Tibial artery (tissue), 4 donors: Measurements from ENCODE around the gene BTF3L4.
"Not testable (repeated sequence)": the region's sequence is repeated elsewhere in the genome, so short reads cannot be mapped to it uniquely, and the experiment has no call there.

Experiments
- DNase-seq, 2 donors: peaks; one replicate each; pipeline ENCODE4 v3.0.0-alpha.2; 2019
- H3K27ac ChIP-seq, 2 donors: fragments of 200-600 bp; sonication (generic) in 1 of 2; 1 replicate in 1 of 2; 2 replicates in 1 of 2; pipeline ENCODE4 v1.5.1; 2018 to 2019; ENCODE audit warnings: mild to moderate bottlenecking in 1 of 2
- H3K27me3 ChIP-seq, 2 donors: fragments of 200-600 bp; sonication (generic) in 1 of 2; one replicate each; pipeline versions ENCODE4 v1.5.1 to v1.6.0; 2016 to 2019
- H3K36me3 ChIP-seq, 3 donors: fragments of 200-600 bp; sonication (generic) in 2 of 3; one replicate each; pipeline ENCODE4 v1.5.1; 2016 to 2019; ENCODE audit warnings: mild to moderate bottlenecking in 2 of 3
- H3K4me1 ChIP-seq, 4 donors: fragments of 200-600 bp; sonication (generic) in 2 of 4; 1 replicate in 3 of 4; 2 replicates in 1 of 4; pipeline ENCODE4 v1.5.1; 2016 to 2019
- H3K4me3 ChIP-seq, 2 donors: fragments of 200-600 bp; sonication (generic) in 1 of 2; 1 replicate in 1 of 2; 2 replicates in 1 of 2; pipeline ENCODE4 v1.5.1; 2018 to 2019; ENCODE audit warnings: mild to moderate bottlenecking in 2 of 2
- H3K9me3 ChIP-seq, 3 donors: fragments of 200-600 bp; sonication (generic) in 1 of 3; one replicate each; pipeline ENCODE4 v1.5.1; 2016 to 2019
- intact Hi-C: fragments of 100-400 bp; cut with DNase I; formaldehyde crosslinking; loops from one replicate; pipeline ENCODE4 v1.15.0; 2023; ENCODE audit warnings: low total_unique reads
- TF ChIP-seq, protein P1 (sequence below), 2 experiments: fragments of 200-600 bp in 1 of 2; fragments of 450-650 bp in 1 of 2; IDR thresholded peaks; one replicate each; pipeline ENCODE4 v1.5.1; 2017 to 2019; ENCODE audit warnings: antibody characterized with exemption in 2 of 2, mild to moderate bottlenecking in 1 of 2, moderate library complexity in 1 of 2

The BTF3L4 gene

DNA sequence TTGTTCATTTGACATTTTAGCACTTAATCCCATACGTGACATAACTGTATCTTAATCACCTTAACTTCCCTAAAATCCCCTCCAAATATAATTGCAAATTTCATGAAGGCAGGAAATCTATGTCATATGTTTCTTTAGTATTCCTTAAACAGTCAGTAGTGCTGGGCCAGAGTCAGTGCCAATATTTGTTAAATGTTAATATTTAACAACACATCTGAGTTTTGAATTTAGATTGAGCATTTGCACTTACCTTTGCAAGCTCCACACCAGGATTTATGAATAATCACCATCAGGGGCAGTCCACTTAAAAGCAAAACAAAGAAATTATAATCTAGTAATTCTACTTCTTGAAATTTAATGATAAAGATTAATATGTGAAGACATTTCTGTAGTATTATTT is 27.8 kb upstream of the BTF3L4 start:
- H3K27me3 ChIP-seq: no peaks in the 10 kb centered on the region
- no peak overlapping the region for H3K27ac ChIP-seq
- DNase-seq: no peak
- H3K4me3 ChIP-seq: no peak overlapping the region
- intact Hi-C loops: no loop called here
- TF ChIP-seq, protein P1, sequence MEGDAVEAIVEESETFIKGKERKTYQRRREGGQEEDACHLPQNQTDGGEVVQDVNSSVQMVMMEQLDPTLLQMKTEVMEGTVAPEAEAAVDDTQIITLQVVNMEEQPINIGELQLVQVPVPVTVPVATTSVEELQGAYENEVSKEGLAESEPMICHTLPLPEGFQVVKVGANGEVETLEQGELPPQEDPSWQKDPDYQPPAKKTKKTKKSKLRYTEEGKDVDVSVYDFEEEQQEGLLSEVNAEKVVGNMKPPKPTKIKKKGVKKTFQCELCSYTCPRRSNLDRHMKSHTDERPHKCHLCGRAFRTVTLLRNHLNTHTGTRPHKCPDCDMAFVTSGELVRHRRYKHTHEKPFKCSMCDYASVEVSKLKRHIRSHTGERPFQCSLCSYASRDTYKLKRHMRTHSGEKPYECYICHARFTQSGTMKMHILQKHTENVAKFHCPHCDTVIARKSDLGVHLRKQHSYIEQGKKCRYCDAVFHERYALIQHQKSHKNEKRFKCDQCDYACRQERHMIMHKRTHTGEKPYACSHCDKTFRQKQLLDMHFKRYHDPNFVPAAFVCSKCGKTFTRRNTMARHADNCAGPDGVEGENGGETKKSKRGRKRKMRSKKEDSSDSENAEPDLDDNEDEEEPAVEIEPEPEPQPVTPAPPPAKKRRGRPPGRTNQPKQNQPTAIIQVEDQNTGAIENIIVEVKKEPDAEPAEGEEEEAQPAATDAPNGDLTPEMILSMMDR (IDR thresholded peaks at IDR 0.05): no peak
- H3K36me3 ChIP-seq: peaks cover 12 to 42% (median 26%) of the 10 kb centered on the region in 3 donors
- peaks cover 0 to 33% (median 27%) of the 10 kb centered on the region in 4 donors for H3K4me1 ChIP-seq
- no peaks in the 10 kb centered on the region for H3K9me3 ChIP-seq

DNA sequence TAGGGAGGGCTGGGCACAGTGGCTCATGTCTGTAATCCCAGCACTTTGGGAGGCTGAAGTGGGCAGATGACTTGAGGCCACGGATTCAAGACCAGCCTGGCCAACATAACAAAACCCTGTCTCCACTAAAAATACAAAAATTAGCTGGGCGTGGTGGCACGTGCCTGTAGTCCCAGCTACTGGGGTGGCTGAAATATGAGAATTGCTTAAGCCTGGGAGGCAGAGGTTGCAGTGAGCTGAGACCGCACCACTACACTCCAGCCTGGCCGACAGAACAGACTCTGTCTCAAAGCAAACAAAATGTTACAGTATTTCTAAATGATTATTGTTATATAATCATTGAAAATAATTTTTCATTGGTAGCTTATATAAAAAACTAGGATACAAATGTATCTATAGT is 27.3 kb upstream of the BTF3L4 start:
- peaks cover 7 to 37% (median 21%) of the 10 kb centered on the region in 3 donors for H3K36me3 ChIP-seq
- DNase-seq, intact Hi-C loops, H3K9me3 ChIP-seq, H3K27me3 ChIP-seq, H3K27ac ChIP-seq, H3K4me3 ChIP-seq: not testable (repeated sequence)
- H3K4me1 ChIP-seq: peaks cover 0 to 33% (median 27%) of the 10 kb centered on the region in 4 donors

DNA sequence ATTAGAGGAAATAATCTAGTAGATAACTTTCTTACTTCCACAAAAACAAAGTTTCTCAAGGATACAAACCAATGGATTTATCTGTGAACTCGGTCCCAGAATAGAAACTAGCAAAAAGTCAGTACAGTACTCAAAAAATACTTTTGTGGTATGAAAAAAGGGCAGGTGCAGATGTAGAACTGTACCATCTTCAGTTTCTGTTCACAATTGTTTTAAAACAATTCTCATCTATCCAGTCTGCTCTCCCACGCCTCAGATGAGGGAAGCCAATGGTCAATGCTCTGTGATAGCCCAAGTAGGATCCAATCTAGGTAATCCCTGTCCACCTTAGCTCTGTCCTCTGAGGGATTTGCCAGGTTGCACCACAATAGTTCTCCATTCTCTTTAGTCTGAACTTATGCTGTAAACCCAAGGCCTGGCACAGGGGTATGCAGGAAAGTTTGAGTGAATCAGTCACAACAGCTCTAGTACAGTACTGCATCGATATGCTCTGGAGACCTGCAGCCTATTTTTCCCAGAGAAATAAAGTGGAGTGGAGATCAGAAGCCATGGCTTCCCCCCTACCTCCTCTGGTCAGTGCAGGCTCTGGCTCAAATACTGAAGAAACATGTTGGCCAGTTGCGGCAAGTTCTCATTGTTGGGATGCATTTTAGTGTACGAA is 23.8 kb upstream of the BTF3L4 start:
- Histone ChIP-seq H3K4me1 (peaks cover 0 to 33% (median 27%) of the 10 kb centered on the region in 4 donors), H3K27me3 (no peaks in the 10 kb centered on the region), H3K9me3 (no peaks in the 10 kb centered on the region), H3K27ac (peak overlapping the region; percentile 88), H3K36me3 (peaks cover under 1 to 15% (median 3%) of the 10 kb centered on the region in 3 donors), H3K4me3 (peak overlapping the region; percentile 71 to 86)
- DNase-seq: no peak
- TF ChIP-seq, protein P1 (IDR thresholded peaks at IDR 0.05): no peak
- intact Hi-C loops: no loop called here

DNA sequence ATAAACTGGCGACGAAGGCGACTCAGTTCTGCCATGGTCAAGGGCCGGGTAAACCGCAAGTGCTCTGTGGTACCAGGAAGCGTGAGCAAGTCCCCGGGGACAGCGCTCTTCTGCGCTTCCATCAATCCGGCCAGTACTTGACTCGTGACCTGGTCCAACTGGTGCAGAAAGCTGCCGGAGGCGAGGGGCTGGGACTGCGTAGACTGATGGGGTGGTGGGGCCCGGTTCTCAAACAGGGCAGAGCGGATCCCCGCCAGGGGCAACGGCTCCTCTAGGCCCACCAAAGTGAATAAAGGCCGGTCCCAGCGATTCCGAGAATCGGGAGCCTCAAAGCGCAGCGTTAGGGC is 23.3 kb upstream of the BTF3L4 start:
- intact Hi-C loops: no loop called here
- peaks cover 0 to 33% (median 27%) of the 10 kb centered on the region in 4 donors for H3K4me1 ChIP-seq
- no peaks in the 10 kb centered on the region for H3K27me3 ChIP-seq
- DNase-seq: peak; percentile 54 to 73
- no peaks in the 10 kb centered on the region for H3K9me3 ChIP-seq
- TF ChIP-seq, protein P1 (IDR thresholded peaks at IDR 0.05): no peak
- H3K36me3 ChIP-seq: peaks cover 0 to 17% (median 6%) of the 10 kb centered on the region in 3 donors
- peak overlapping the region; percentile 88 for H3K27ac ChIP-seq
- H3K4me3 ChIP-seq: peak overlapping the region; percentile 71 to 86

DNA sequence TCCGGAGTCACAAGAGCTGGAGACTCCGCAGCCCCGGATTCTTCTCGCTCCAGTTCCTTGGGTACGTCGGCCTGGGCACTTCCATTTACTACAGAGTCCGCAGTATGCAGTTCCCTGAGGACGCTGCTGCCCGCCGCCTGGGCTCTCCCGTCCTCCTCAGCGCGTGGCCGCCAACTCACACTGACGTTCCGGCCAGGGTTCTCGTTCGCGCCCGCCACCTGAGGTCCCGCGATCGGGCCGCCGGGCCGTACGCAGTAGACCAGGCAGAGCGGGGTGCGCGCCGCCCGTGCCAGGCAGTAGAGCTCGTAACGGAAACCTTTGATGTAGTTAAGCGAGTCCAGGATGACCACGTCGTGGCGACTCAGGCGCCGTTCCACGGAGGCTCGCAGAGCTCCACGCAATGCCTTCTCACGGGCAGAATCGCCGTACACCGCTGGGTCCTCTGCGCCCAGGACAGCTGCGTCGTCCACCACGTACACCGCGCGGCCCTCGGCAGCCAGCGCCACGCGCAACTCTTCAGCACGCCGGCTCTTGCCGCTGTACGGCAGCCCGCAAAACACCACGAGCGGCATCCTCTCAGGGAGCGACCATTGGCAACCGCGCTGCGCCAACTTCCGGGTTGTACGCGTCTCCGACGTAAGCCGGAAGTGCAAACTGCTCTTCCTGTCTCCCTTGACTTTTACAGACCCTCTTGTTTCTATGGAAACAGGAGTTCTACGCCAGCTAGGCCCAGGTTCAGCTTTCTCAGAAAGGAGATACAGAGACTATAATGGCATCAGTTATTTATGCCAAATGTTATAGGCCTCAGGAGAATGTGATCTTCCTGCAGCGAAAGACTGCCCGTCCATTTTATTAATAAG is 22.7 kb upstream of the BTF3L4 start, which contains the start of gene KTI12:
KTI12 (minus strand) TSS at position 621 of the 860 bp plus-strand sequence; CDS start at position 572, 49 bp downstream.
- H3K9me3 ChIP-seq: no peaks in the 10 kb centered on the region
- H3K36me3 ChIP-seq: peaks cover 0 to 18% (median 10%) of the 10 kb centered on the region in 3 donors
- intact Hi-C loops: no loop called here
- H3K27ac ChIP-seq: peak within 1 kb of the TSS; percentile 88
- H3K4me1 ChIP-seq: peaks cover 0 to 33% (median 27%) of the 10 kb centered on the region in 4 donors
- no peaks in the 10 kb centered on the region for H3K27me3 ChIP-seq
- DNase-seq: peak; percentile 80 to 90
- peak within 1 kb of the TSS; percentile 71 to 86 for H3K4me3 ChIP-seq
- TF ChIP-seq, protein P1 (IDR thresholded peaks at IDR 0.05): no peak

DNA sequence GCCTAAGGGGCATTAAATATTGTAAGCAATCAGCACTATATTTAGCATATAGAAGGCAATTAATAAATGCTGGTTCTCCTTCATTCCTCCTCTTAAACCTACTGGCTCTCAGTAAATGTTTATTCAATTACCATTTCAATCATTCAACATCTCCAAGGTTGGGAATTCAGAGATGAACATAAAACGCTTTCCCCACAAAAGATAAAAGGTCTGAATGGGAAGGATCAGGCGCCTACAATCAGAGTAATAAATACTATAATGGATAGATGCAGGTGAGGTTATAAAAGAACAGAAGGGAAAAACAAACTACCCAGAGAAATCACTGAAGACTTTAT is 22.1 kb upstream of the BTF3L4 start:
- DNase-seq: no peak
- Histone ChIP-seq H3K4me3 (peak overlapping the region; percentile 71 to 86), H3K9me3 (no peaks in the 10 kb centered on the region), H3K4me1 (peaks cover 0 to 33% (median 27%) of the 10 kb centered on the region in 4 donors), H3K27me3 (no peaks in the 10 kb centered on the region), H3K27ac (peak overlapping the region; percentile 88), H3K36me3 (peaks cover 5 to 19% (median 13%) of the 10 kb centered on the region in 3 donors)
- intact Hi-C loops: no loop called here
- TF ChIP-seq, protein P1 (IDR thresholded peaks at IDR 0.05): no peak
